ENCODE data around the gene MAD2L1BP.

GRCh38 chr6:43679057-43679456 lies 43.4 kb downstream of the MAD2L1BP start:
- TF ChIP-seq POLR2A (IDR thresholded peaks at IDR 0.05), result no peak
- no peak for TF ChIP-seq CTCF (IDR thresholded peaks at IDR 0.05)
